ENCODE results near the gene SECISBP2L. TPM values are rescaled to one million over a fixed set of nuclear protein-coding genes. Genes with fewer than 3 reads are reported as not detected.

SECISBP2L gene
- total RNA-seq, 1 donor from 2014 or later: 44.0 TPM

DNA sequence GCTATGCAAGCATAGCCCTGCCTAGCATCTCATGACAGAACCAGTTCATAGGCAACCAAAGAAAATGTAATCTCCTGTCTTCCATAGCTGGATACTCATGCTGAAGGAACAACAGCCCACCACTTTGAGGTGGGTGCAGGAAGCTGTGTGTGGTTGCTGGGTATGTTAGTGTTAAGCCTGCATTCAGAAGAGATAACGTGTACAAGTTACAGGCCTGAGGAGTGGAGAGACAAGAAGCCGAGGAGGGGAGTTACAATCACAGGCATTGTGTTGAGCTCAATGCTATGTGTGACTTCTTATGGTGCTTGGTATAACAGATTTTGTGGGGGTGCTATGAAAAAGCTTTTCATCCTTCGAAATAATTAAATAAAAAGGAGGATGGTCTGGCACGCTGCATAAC lies 42.8 kb upstream of the SECISBP2L start:
- Histone ChIP-seq H4K20me1 (ENCODE audit: low read depth) (no peaks in the 10 kb centered on the region), H3K27me3 (no peaks in the 10 kb centered on the region), H3K4me1 (peaks cover 7% of the 10 kb centered on the region), H3K4me3 (no peak overlapping the region), H3K79me2 (ENCODE audit: low read depth) (no peaks in the 10 kb centered on the region), H3K36me3 (no peaks in the 10 kb centered on the region), H3K27ac (no peak overlapping the region), H3K4me2 (no peak overlapping the region), H2AFZ (replicated peaks) (no peak overlapping the region), H3F3A (ENCODE audit: low read depth) (no peaks in the 10 kb centered on the region), H3K9me3 (ENCODE audit: low read depth) (no peaks in the 10 kb centered on the region), H3K9ac (no peak overlapping the region)
- no peaks in the 10 kb centered on the region for H3K36me3 Mint-ChIP-seq
- H3K4me3 Mint-ChIP-seq: no peak overlapping the region
- H3K27me3 Mint-ChIP-seq (ENCODE audit: insufficient read depth, low read depth): no peaks in the 10 kb centered on the region
- DNase-seq (ENCODE audit: low spot score): no peak
- H3K9me3 Mint-ChIP-seq: no peaks in the 10 kb centered on the region
- H3K27ac Mint-ChIP-seq: no peak overlapping the region
- H3K4me1 Mint-ChIP-seq: no peaks in the 10 kb centered on the region
- TF ChIP-seq CTCF (IDR thresholded peaks at IDR 0.05) (no peak), EZH2 (IDR thresholded peaks at IDR 0.05) (no peak), EZH2phosphoT487 (IDR thresholded peaks at IDR 0.05) (no peak)

GRCh38 chr15:49085696-49086459 lies 39.6 kb upstream of the SECISBP2L start:
- H3K27ac ChIP-seq: no peak overlapping the region
- H3F3A ChIP-seq (ENCODE audit: low read depth): no peaks in the 10 kb centered on the region
- no peaks in the 10 kb centered on the region for H3K4me1 Mint-ChIP-seq
- no peak overlapping the region for H3K9ac ChIP-seq
- peaks cover 7% of the 10 kb centered on the region for H3K4me1 ChIP-seq
- H3K4me2 ChIP-seq: no peak overlapping the region
- no peak overlapping the region for H3K27ac Mint-ChIP-seq
- H4K20me1 ChIP-seq (ENCODE audit: low read depth): no peaks in the 10 kb centered on the region
- no peaks in the 10 kb centered on the region for H3K9me3 Mint-ChIP-seq
- H3K27me3 Mint-ChIP-seq (ENCODE audit: insufficient read depth, low read depth): no peaks in the 10 kb centered on the region
- no peak for TF ChIP-seq EZH2phosphoT487 (IDR thresholded peaks at IDR 0.05)
- no peak for TF ChIP-seq EZH2 (IDR thresholded peaks at IDR 0.05)
- no peak for TF ChIP-seq CTCF (IDR thresholded peaks at IDR 0.05)
- no peaks in the 10 kb centered on the region for H3K79me2 ChIP-seq (ENCODE audit: low read depth)
- no peak overlapping the region for H3K4me3 Mint-ChIP-seq
- no peak overlapping the region for H3K4me3 ChIP-seq
- H3K9me3 ChIP-seq (ENCODE audit: low read depth): no peaks in the 10 kb centered on the region
- no peaks in the 10 kb centered on the region for H3K36me3 ChIP-seq
- H3K36me3 Mint-ChIP-seq: no peaks in the 10 kb centered on the region
- no peak for DNase-seq (ENCODE audit: low spot score)
- H2AFZ ChIP-seq (replicated peaks): peak overlapping the region; percentile 43
- no peaks in the 10 kb centered on the region for H3K27me3 ChIP-seq

- Histone ChIP-seq H3K27ac (no peak overlapping the region), H3K79me2 (ENCODE audit: low read depth) (no peaks in the 10 kb centered on the region), H3F3A (ENCODE audit: low read depth) (no peaks in the 10 kb centered on the region), H3K4me2 (no peak overlapping the region), H2AFZ (replicated peaks) (no peak overlapping the region), H3K9me3 (ENCODE audit: low read depth) (no peaks in the 10 kb centered on the region), H3K27me3 (no peaks in the 10 kb centered on the region), H3K4me1 (peaks cover 7% of the 10 kb centered on the region), H3K4me3 (no peak overlapping the region), H3K9ac (no peak overlapping the region), H3K36me3 (no peaks in the 10 kb centered on the region), H4K20me1 (ENCODE audit: low read depth) (no peaks in the 10 kb centered on the region)
- no peaks in the 10 kb centered on the region for H3K36me3 Mint-ChIP-seq
- no peaks in the 10 kb centered on the region for H3K27me3 Mint-ChIP-seq (ENCODE audit: insufficient read depth, low read depth)
- no peak for TF ChIP-seq EZH2 (IDR thresholded peaks at IDR 0.05)
- no peak for TF ChIP-seq CTCF (IDR thresholded peaks at IDR 0.05)
- TF ChIP-seq EZH2phosphoT487 (IDR thresholded peaks at IDR 0.05): no peak
- H3K4me1 Mint-ChIP-seq: no peaks in the 10 kb centered on the region
- no peak for DNase-seq (ENCODE audit: low spot score)
- no peak overlapping the region for H3K4me3 Mint-ChIP-seq
- H3K9me3 Mint-ChIP-seq: no peaks in the 10 kb centered on the region
- no peak overlapping the region for H3K27ac Mint-ChIP-seq
Observed at GRCh38 chr15:49084285-49084570, 38.0 kb upstream of the SECISBP2L start.

All from neural progenitor cell (in vitro differentiated cells).